Duodenal mucosa (tissue), 2 donors: ENCODE data around the gene NRN1L.
"Not testable (repeated sequence)": the region's sequence is repeated elsewhere in the genome, so short reads cannot be mapped to it uniquely, and the experiment has no call there.

Source experiments
- H3K27ac ChIP-seq: one replicate; pipeline ENCODE4 v1.7.0; 2013; ENCODE audit warnings: low read depth, low read length
- H3K27me3 ChIP-seq, 2 donors: one replicate each; pipeline ENCODE4 v1.7.0; 2013; ENCODE audit warnings: low read length in 2 of 2, control low read depth in 1 of 2; ENCODE audit not compliant: insufficient read depth in 2 of 2, control insufficient read depth in 1 of 2
- H3K36me3 ChIP-seq, 2 donors: one replicate each; pipeline ENCODE4 v1.7.0; 2013; ENCODE audit warnings: low read length in 2 of 2, control low read depth in 1 of 2; ENCODE audit not compliant: insufficient read depth in 2 of 2, control insufficient read depth in 1 of 2
- H3K4me1 ChIP-seq, 2 donors: one replicate each; pipeline ENCODE4 v1.7.0; 2013; ENCODE audit warnings: low read length in 2 of 2, control low read depth in 1 of 2; ENCODE audit not compliant: insufficient read depth in 2 of 2, control insufficient read depth in 1 of 2
- H3K4me3 ChIP-seq, 2 donors: one replicate each; pipeline ENCODE4 v1.7.0; 2013; ENCODE audit warnings: low read length in 2 of 2, low read depth in 1 of 2
- H3K9ac ChIP-seq, 2 donors: one replicate each; pipeline ENCODE4 v1.7.0; 2013; ENCODE audit warnings: low read length in 2 of 2, low read depth in 1 of 2
- H3K9me3 ChIP-seq, 2 donors: one replicate each; pipeline ENCODE4 v1.7.0; 2013; ENCODE audit warnings: low read length in 2 of 2, control low read depth in 1 of 2; ENCODE audit not compliant: control insufficient read depth in 1 of 2

NRN1L gene

DNA sequence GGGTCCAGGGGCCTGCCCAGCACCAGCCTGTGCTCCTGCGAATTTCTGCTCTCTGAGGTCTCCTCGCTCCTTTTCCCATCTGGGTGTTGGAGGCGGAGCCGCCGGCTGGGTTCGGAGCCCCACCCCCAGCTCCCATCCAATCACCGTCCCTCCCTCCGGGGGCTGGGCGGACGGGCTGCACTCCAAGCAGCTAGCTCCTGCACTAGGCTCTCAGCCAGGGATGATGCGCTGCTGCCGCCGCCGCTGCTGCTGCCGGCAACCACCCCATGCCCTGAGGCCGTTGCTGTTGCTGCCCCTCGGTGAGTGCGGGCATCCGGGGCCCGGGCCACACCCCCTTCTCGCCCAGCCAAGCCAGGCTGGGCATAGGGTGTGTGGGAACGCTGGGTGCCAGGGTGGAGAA, at the start of gene NRN1L:
Gene NRN1L, plus strand, starts transcription at position 202 of the 400 bp plus-strand sequence. Its CDS starts 19 bp downstream, at position 221.
- peaks cover 48 to 51% of the 10 kb centered on the region in 2 donors for H3K36me3 ChIP-seq

DNA sequence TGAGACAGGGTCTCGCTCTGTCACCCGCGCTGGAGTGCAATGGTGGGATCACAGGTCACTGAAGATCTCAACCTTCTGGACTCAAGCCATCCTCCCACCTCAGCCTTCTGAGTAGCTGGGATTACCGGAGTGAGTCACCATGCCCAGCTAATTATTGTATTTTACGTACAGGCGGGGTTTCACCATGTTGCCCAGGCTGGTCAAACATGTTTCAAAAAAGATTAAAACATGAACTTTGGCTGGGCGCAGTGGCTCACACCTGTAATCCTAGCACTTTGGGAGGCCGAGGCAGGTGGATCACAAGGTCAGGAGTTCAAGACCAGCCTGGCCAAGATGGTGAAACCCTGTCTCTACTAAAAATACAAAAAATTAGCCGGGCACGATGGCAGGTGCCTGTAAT, 47.5 kb upstream of the NRN1L start:
- H3K9ac ChIP-seq, H3K27me3 ChIP-seq, H3K36me3 ChIP-seq, H3K27ac ChIP-seq, H3K9me3 ChIP-seq, H3K4me3 ChIP-seq: not testable (repeated sequence)
- peaks cover 15 to 24% of the 10 kb centered on the region in 2 donors for H3K4me1 ChIP-seq

More for the DNA sequence above, at the start of gene NRN1L:
- Histone ChIP-seq H3K9me3 (no peaks in the 10 kb centered on the region), H3K4me1 (peaks cover 6 to 16% of the 10 kb centered on the region in 2 donors), H3K27me3 (no peaks in the 10 kb centered on the region), H3K4me3 (no peak within 1 kb of the TSS), H3K9ac (no peak within 1 kb of the TSS), H3K27ac (no peak within 1 kb of the TSS)

DNA sequence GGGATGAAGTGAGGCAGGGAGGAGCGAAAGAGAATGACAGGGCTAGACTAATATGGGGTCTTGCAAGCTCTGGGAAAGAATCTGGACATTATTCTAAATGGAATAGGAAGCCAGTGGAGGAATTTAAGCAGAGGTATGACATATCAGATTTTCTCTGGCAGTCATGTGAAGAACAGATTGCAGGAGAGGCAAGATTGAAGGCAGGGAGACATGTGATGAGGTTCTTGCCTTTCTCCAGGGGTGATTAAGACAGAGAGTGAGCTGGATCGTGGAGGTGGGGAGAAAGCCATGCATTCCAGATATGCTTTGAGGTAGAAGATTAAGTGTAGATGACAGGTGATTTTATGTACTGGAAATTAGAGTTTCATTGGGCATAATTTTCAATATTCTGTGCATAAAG, 46.9 kb upstream of the NRN1L start:
- Histone ChIP-seq H3K9me3 (no peaks in the 10 kb centered on the region), H3K27ac (no peak overlapping the region), H3K4me3 (no peak overlapping the region), H3K36me3 (no peaks in the 10 kb centered on the region), H3K4me1 (peaks cover 9 to 19% of the 10 kb centered on the region in 2 donors), H3K27me3 (no peaks in the 10 kb centered on the region), H3K9ac (no peak overlapping the region)

DNA sequence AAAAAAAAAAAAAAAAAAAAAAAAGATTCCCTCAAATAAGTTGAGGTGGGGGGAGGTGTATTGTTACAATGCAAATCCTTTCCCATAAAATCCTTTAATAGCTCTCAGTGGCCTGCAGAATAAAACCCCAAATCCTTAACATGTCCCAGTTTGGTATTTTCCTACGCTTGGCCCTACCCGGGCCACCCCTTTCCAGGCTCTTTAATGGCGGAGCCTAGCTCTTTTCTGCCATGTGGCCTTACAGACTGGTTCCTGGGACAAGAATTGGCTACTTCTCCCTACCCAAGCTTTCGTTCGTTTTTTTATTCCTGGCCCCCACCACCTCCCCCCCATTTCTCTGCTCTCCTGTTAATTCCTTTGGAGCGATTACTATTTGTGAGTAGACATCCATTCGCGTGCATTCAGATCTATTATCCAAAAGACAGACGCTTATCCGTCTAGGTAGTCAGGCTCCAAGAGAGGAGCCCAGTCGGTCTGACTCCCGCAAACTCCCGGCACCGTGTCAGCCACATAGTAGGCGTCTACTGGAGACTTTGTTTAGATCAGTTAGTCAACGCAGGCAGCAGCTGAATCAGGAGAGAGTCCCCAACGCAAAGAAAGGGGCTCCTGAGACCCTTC, 43.4 kb upstream of the NRN1L start:
- H3K36me3 ChIP-seq = no peaks in the 10 kb centered on the region
- H3K9me3 ChIP-seq = no peaks in the 10 kb centered on the region
- H3K27ac ChIP-seq = no peak overlapping the region
- H3K4me1 ChIP-seq = peaks cover 31 to 39% of the 10 kb centered on the region in 2 donors
- H3K27me3 ChIP-seq = no peaks in the 10 kb centered on the region
- peak overlapping the region; percentile 91 to 96 for H3K4me3 ChIP-seq
- H3K9ac ChIP-seq = peak overlapping the region; percentile 67 to 91

DNA sequence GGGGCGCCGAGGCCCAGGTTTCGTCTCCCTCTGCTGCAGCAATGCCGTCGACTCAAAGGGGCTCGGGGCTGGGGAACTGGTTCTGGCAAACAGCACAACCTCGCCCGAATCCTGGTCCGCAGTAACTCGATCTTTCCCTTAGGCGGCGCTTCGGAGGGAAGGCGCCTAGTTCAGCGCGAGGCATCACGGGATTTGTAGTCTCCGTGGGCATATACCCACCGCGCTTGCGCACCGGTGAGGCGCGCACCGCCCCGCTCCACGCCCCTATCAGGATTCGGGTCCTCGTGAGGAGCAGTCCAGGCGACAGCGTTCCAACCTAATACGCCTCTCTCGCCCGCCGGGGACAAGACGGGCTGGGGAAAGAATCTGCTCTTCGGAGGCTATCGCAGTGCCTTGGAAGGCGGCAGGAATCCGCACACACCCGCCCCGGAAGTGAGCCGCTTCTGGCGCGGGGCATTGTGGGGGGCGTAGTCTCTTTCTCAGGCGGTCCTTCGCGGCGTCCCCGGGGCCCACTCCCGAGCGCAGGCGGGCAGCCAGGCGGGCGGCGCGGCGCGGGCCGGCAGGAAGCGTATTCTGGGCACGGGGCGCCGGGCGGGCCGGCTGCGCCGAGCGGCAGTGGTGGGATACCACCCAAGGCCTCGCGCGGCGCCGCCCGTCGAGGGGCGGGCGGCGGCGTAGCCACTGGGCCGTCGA, 42.7 kb upstream of the NRN1L start, which contains the start of gene THAP11:
Gene THAP11, plus strand, starts transcription at position 505 of the 693 bp plus-strand sequence. CDS start 235 bp downstream, outside the sequence.
- Histone ChIP-seq H3K4me1 (peaks cover 31 to 39% of the 10 kb centered on the region in 2 donors), H3K9ac (peak within 1 kb of the TSS; percentile 91 to 96), H3K4me3 (peak within 1 kb of the TSS; percentile 91 to 96), H3K27me3 (no peaks in the 10 kb centered on the region), H3K27ac (peak within 1 kb of the TSS; percentile 100), H3K36me3 (no peaks in the 10 kb centered on the region), H3K9me3 (no peaks in the 10 kb centered on the region)

DNA sequence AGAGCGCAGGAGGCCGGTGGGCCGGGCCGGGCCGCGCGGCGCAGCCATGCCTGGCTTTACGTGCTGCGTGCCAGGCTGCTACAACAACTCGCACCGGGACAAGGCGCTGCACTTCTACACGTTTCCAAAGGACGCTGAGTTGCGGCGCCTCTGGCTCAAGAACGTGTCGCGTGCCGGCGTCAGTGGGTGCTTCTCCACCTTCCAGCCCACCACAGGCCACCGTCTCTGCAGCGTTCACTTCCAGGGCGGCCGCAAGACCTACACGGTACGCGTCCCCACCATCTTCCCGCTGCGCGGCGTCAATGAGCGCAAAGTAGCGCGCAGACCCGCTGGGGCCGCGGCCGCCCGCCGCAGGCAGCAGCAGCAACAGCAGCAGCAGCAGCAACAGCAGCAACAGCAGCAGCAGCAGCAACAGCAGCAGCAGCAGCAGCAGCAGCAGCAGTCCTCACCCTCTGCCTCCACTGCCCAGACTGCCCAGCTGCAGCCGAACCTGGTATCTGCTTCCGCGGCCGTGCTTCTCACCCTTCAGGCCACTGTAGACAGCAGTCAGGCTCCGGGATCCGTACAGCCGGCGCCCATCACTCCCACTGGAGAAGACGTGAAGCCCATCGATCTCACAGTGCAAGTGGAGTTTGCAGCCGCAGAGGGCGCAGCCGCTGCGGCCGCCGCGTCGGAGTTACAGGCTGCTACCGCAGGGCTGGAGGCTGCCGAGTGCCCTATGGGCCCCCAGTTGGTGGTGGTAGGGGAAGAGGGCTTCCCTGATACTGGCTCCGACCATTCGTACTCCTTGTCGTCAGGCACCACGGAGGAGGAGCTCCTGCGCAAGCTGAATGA, 42.0 kb upstream of the NRN1L start:
- no peaks in the 10 kb centered on the region for H3K27me3 ChIP-seq
- H3K9ac ChIP-seq = peak overlapping the region; percentile 81 to 91
- H3K4me3 ChIP-seq = peak overlapping the region; percentile 91 to 96
- peak overlapping the region; percentile 100 for H3K27ac ChIP-seq
- peaks cover 33 to 44% of the 10 kb centered on the region in 2 donors for H3K4me1 ChIP-seq
- no peaks in the 10 kb centered on the region for H3K9me3 ChIP-seq
- no peaks in the 10 kb centered on the region for H3K36me3 ChIP-seq

DNA sequence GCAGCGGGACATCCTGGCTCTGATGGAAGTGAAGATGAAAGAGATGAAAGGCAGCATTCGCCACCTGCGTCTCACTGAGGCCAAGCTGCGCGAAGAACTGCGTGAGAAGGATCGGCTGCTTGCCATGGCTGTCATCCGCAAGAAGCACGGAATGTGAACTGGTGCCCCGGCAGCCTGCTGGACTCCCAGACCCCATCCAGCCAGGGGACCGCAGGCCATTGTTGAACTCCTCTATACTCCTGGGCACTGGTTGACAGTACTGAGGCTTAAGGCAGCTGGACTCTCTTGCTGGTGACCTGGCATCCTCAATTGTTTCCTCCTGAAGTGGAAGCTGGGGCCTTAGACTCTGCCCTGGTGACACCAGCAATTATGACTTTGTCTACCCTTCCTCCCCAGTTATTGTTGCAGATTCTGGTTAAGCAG, 41.3 kb upstream of the NRN1L start:
- H3K4me1 ChIP-seq = peaks cover 38 to 50% of the 10 kb centered on the region in 2 donors
- no peaks in the 10 kb centered on the region for H3K36me3 ChIP-seq
- peak overlapping the region; percentile 81 to 91 for H3K9ac ChIP-seq
- no peaks in the 10 kb centered on the region for H3K27me3 ChIP-seq
- peak overlapping the region; percentile 100 for H3K27ac ChIP-seq
- H3K9me3 ChIP-seq = no peaks in the 10 kb centered on the region
- H3K4me3 ChIP-seq = peak overlapping the region; percentile 91 to 96

DNA sequence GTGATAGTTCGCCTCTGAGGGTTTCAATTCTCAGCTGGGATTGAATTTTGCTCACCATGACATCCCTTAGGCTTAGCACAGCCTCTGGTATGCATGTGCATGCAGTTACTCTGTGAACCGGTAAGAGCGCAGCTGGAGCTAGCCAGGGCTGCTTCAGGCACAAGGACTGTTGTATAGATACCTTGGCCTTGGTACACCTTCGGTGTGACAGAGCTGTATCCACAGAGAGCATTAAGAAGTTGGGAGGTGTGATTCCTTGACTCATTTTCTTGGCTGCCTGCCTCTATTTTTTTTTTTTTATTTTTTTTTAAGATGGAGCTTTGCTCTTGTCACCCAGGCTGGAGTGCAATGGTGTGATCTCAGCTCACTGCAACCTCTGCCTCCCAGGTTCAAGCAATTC, 40.2 kb upstream of the NRN1L start:
- Histone ChIP-seq H3K36me3 (no peaks in the 10 kb centered on the region), H3K4me1 (peaks cover 38 to 50% of the 10 kb centered on the region in 2 donors), H3K9ac (peak overlapping the region in 1 of 2 donors; percentile 91), H3K27ac (no peak overlapping the region), H3K9me3 (no peaks in the 10 kb centered on the region), H3K4me3 (peak overlapping the region in 1 of 2 donors; percentile 50), H3K27me3 (no peaks in the 10 kb centered on the region)

DNA sequence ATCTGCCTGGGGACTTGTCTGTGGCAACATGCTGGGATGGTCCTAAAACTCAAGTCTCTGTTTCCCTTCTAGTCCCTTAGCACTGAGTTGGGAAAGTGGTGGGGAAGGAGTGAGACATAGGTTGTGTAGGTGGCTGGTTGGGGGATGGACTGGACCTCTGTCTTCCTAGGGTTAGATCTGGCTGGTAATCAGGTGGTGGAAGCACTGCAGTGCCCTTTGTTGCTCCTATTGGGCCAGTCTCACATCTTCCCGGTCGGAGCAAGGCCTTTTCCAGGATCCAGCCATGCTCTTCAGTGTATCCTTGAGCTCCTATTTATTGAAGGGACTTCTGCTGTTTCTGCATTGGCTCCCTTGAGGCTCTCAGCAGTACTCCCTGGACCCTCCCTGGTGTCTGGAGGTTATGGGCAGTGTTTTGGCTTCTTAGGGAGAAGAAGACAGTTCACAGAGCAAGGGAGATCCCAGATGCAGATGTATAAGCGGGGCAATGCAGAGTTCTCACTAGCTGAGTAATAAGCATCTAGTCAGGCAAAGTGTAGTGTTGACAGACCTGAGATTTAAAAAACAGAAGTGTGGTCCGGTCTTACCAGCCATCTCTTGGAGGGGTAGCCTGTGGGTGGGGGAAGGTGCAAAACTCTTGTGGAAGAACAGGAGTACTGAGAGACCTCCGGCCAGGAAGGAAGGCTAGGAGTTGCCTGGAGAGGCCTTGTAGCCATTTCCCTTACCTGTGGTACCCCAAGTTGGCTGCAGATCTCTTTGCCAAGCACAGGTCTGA, 39.2 kb upstream of the NRN1L start:
- Histone ChIP-seq H3K4me1 (peaks cover 38 to 50% of the 10 kb centered on the region in 2 donors), H3K27me3 (no peaks in the 10 kb centered on the region), H3K4me3 (peak overlapping the region; percentile 81 to 88), H3K36me3 (no peaks in the 10 kb centered on the region), H3K9ac (peak overlapping the region; percentile 76 to 81), H3K9me3 (no peaks in the 10 kb centered on the region), H3K27ac (peak overlapping the region; percentile 82)
